Stimulated activated CD8-positive, alpha-beta memory T cell treated with anti-CD3 and anti-CD28 coated beads, Interleukin-7, amount 100 ng/mL, for 4 hours (primary cell): ENCODE measurements around the gene MGLL.

ENCODE experiments used
- DNase-seq, 2 donors: peaks; one replicate each; pipeline ENCODE4 v3.0.0-alpha.2; 2020; ENCODE audit warnings: low read depth in 2 of 2

MGLL gene

DNA sequence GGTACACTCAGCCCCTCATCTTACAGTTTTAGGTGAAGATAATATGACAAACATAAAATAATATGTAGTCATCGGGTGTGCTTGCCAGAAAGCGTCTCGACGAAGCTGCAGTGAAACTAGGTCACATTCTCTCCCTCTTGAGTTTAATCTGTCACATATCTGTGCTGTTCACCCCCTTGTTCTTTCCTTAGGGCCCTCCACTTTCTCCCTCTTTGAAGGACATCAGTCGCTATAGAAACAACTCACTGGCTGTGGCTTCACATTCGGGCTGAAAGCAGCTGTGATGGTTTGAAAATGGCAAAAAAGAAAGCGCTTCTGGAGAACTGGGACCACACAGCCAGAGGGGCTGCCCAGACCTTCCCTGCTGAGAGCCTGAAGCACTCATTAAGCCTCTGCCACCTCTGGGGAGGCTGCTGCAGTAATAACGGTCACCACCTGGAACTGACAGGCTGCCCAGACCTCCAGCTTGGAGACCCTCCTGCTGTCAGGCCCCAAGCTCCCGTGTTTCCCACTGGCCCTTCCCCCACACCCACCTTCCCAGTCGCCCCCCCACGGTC lies 99.2 kb downstream of the MGLL start:
- no peak for DNase-seq

DNA sequence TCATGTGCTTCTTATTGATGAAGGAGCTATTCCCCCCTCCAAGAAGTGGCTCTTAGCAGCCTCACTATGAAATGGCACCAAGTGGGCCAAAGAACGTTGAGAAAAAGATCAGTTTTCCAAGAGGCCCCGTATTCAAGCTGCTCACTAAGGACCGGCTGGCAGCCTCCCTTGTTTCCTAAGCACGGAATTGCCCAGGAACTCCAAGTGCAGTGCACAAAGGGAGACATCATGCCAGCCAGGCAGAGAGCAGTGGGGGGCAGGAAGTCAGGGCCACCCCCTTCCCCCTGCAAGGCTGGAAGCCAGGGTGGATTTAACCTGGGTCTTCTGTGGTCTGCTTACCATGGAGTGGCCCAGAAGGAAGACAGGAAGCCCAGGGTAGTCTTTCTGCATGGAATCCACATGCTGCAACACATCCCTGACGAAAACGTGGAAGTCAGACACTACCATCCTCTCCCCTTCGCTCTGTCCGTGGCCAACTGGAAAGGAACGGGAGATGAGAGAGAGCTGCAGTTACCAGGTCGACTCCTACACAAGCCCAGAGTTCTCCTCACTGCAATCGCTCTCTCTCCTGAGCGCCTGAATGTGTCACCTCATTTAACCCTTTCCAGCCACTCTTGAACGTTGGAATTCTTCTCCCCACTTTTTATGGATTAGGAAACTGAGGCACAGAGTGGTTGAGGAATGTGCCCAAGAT lies 100.1 kb downstream of the MGLL start:
- no peak for DNase-seq

DNA sequence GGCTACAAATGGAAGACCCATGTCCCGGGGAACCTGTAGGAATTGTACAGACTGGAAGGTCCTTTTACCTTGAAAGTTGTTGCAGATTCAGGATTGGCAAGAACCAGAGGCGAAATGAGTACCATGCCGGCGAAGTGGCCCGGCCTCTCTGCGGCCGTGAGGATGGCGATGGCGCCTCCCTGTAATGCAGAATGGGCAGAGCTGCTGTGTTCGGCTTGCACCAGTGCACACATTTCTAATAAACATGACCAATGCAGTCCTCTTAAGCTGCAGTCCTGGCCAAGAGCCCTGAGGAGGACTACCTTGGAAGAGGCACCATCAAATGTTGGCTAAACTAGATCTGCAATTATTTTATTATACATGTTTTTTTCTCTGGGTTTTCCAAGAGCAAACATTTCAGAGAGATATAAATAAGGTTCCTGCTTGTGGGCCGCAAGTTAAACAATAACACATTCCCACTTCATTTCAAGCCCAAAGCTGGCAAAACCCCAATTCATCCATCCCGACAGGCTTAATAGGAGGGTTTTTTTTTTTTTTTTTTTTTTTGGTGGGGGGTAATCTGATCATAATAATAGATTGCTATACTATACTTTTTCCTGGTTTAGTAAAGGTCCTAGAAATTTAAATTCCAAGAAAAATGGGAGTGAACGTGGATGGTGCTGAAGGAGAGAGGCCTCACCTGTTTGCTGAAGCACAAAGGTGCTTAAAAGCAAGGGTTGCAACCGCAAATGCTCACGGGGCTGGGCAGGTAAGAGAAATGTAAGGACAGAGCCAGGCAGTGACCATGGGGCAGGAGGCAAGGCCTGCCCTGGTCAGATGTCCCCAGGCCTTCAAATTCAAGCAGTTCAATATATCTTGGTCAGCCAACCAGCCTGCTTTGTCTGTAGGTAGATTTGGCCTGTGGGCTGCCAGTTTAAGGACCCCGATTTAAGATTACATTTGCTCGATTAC lies 101.1 kb downstream of the MGLL start:
- DNase-seq, result no peak

DNA sequence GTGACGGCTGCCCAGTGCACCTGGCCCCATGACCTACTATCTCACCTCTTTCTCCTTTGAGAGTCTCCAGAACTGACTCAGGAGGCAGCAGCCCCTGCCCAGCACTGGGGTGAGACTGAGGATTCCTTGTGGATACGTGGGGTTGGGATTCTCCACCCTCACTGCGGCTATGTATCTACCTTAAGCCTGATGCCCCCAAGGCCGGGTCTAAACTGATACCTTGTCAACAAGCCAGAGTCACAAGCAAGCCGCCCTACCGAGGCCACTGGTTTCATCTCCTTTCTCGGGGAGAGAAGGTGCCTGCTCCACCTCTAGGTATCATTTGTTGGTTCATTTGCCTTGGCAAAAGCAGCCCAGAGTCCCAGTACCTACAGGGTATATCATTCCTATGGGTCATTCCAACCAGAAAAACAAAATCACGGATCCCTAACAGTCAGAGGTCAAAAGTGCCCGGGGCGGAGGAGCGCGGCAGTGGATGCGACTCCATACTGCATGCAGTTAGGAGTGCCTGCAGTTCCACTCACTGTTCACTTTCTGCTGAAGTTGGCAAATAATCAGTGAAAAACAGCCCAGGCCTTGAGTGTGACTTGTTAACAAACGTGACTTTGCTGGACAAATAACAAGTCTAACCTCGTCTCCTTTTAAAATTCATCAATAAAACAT lies 102.0 kb downstream of the MGLL start:
- DNase-seq, result no peak

DNA sequence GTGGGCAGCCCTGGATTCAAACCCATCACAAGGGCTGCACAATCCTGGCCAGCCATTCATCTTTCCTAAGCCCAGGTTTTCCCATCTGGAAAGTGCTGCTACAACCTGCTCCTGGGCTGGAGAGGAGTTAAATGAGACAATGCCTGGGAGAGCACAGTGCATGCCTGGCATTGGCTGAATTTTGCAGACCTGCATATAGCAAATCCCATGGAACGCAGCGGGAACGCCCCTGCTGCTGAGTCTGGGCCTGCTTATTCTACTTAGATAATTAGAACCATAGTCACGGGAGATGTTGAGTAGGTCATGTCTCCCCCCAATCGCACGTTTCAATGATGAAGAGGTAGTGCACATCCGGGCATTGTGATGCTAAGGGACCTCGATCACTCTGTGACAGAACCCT lies 102.9 kb downstream of the MGLL start:
- no peak for DNase-seq

DNA sequence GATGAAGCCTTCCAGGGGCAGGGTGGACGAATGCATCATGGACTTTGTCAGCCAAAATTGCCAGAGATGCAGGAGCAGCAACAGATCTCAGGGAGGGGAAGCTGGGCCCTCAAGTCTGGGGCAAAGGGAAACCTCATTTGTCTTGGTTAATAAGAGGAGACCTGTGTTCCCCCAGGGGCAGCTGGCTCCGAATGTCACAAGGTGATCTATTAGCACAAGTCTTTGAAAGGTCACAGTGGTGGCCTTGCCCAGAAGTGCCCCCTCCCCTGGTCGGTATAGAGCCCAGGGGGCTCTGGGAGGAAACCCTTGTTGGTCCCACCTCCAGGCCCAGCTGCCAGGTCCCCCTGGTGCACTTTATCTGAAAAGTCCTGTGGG lies 103.4 kb downstream of the MGLL start:
- DNase-seq, result no peak

DNA sequence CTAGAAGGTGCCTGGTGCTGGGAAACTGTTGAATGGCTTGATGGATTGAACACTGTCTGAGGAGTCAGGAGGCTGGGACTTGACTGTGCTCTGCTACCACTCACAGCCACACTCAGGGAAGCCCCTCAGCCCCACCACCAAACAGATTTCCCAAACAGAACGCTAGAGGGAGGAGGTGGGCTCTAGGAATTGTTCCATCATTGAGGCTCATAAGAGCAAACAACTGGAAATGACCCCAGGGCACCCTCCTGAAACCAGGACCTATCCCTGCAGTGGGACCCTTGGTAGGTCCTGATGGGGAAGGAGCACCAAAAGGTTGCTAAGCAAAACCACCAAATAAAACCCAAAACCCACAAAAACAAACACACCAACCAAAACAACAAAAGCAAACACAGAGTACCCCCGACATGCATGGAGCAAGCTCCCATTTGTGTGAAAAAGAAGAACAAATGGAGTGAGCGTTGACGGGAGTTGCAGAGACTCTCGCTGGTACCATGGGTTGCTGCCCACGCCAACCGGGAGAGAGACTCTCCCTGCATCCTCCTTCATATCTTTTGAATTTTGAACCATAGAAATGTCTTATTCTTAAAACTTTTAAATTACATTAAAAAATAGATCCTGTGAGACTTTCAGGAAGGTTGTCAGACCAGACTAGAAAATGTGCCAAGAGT lies 103.9 kb downstream of the MGLL start:
- no peak for DNase-seq

DNA sequence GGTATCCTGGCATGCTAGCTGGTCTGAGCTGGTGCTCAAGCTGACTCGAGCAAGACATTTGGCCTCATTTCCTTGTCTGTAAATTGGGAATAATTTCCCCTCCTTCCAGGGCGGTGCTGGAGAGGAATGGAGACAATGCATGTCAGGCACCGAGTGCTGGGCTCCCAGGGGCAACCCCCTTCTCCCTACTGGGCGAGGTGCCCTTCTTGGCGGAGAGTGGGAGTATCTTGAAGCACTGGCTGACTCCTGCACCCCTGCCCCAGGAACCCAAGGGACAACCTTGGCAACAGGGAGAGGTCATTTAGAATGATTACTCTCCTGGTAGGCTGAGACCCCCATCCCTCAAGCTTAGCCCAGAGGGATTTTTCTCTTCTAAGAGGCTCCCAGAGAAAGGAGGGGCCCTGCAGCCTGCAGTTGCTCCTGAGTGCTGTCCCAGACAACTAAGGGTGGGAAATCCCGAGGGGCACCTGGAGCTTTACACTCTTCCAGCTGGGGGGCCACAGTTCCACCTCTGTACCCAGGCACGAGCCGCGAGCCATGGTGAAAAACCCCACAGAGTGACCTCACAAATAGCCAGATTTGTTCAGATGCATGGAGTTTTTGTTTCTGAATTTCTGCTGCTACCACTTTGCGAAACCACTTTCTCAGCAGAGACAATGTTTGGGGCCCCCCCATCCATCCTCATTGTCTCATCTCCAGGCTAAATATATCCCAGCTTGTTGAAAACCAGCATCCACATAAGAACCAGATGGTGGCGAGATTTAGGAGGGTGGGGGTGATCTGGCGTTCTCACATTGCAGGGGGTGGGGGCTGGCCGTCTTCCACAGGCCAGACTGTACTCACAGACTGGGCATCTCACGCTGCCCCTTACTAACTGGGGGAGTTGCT lies 104.7 kb downstream of the MGLL start:
- DNase-seq, result no peak

DNA sequence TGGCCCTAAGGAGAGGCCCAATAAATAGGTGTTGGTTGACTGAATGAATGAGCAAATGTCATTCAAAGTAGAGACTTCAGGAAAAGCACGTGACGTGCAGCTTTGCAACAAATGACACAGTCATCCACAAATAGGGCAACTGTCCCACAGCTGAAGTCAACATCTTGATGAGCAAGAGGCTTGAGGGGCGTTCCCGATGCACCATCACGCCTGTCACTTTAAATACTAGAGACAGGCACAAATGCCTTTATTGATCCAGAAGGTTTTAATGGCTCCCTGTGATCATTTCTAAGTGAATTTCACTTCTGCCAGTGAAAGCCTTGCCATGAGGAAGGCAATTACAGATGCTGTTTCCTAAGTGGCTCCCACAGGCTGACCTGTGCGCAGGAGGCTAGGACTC lies 105.9 kb downstream of the MGLL start:
- DNase-seq, result no peak

DNA sequence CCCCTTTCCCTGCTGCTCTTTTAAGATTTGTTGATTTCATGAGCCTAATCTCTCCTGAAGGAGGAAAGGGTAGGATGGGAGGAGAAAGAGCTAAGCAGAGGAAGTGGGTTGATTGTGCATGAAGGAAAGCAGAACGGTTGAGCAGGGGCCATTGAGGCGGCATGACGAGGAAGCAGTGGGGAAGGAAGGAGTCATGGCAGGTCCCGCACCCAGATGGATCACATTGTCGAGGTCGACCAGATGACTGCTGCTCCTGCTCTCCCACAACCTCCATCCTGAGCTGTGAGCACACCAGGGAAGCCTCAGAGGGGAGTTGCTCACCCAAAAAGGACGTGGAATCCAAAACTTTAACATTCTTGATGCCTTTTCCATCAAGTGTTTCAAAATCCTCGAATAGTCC lies 106.8 kb downstream of the MGLL start:
- DNase-seq, result no peak

DNA sequence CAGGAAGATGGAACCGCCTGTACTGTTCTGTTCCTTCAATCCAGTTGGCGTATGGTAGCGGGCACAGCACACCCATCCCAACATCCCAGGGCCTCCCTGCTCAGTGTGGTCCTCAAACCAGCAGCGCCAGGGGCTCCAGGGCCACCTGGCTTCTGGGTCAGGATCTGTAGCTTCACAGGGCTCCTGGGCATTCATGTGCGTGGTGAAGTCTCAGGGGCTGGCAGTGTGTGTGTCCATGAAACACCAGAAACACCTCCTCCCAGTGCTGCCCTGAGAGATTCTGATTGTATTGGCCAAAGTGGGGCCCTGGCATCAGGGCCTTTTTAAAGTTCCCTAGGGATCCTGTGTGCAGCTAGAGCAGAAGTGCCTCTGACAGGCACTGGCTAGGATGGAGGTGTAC lies 107.4 kb downstream of the MGLL start:
- DNase-seq, result no peak

DNA sequence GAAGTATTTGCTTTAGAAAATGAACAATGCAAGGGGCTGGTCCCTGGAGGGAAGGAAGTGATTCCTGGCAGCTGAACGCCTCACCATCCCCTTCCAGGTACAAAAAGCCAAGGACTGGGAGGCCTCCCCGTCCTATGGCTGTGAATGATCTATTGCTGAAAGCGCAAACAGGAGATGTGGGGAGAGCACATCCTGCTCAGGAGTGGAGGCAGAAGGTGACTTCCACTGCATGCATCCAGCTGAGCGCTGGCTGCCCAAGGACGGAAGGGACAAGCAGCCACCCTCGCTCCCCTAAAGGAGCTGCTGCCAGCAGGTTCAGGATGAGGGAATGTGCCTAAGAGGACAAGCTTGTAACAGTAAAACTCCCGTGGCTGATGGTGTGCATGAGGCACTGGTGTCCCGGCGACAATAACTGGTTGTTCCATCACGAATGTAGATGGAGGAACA lies 108.2 kb downstream of the MGLL start:
- no peak for DNase-seq

DNA sequence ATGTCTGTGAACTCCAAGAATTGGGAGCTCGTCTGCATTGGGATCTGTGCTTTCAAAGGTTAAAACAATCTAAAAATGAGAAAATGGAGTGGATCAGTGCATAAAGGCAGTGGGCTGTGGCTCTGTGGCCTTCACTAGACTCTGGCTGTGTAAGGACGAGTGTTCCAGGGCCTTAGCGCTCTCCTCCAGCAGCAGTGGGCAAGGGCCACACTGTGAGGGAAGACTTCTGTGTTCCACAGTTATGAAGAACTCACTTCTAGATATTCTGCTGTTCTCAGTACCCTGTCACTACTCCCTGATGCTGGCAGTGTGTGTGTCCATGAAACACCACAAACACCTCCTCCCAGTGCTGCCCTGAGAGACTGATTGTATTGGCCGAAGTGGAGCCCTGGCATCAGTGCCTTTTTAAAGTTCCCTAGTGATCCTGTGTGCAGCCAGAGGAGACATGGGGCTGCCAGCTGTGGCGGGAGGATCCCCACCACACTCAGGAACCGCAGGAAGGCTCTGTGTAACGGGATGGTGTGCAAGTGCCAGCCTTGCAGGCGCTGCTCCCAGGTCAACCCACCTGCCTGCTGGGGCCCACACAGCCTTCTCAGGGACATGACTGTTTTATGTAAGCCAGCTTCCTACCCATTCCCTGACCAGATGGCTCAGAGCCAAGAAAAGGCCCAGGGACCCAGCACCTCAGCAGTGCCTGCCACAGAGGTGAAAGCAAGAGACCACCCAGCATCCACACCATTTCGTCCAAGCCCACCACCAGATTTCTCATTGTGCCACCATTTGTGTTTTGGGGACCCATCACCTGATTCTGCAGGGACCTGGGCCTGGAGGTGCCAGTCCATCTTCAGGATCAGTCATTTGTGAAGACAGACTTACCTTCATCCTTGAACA lies 109.2 kb downstream of the MGLL start:
- no peak for DNase-seq

DNA sequence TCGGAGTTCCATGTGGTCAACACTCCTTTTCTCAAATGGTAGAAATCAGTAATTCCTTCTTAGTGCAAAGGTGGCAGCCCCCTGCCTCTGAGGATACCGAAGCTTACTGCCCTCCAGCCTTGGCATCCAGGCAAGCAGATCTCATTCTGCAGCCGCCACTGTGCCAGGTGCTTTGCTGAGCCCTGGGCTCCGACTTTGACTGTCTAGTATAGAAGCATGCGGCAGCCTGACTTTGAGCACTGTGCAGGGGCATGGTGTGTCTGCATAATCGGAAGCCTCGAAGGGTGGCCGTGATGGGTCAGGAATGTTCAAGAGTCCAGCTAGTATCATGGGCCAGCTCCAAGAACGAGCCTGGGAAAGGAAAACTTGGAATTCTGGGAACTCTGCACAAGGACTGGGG lies 109.9 kb downstream of the MGLL start:
- no peak for DNase-seq

DNA sequence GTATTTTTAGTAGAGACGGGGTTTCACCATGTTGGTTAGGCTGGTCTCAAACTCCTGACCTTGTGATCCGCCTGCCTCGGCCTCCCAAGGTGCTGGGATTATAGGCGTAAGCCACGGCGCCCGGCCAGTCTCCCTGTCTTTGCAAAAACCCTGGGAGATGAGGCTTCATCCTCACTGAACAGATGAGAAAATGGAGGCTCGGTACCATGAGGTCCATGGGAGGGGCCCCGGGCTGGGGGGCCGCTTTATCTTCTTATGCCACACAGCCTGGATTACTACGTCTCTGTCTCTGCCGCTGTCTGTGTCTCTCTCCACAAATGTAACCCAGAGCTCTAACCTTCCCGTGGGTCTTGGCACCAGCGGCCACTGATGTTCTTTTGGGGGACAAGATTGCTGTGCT lies 110.4 kb downstream of the MGLL start:
- no peak for DNase-seq

DNA sequence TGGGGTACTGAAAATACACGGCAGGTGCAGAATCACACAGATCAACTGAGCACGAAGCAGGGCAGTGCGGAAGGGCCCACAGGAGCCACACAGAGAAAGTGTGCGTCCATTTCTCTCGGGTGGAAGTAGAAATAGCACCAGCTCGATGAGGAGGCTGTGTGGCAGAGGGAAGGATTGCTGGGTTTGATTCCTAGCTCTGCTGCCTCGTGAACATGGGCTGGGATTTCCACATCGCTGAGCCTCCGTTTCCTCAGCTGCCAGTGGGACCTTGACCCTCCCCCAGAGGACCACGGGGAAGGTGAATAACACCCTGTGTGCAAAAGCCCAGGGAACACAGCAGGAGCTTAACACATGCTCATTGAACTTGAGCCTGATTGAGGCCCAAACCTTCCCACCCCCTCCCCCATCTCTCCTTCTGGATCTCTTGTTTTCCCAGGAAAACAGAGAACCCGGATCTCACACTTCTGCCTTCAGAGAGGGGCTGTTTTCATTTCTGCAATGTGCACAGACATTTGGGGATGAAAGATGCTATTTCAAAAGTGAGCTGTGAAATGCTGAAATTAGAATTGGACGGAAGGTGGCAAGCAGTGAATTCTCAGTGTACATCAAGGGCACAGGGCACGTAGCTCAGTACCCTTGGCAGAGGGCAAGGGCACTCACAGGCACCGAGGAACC lies 111.2 kb downstream of the MGLL start:
- DNase-seq, result no peak

DNA sequence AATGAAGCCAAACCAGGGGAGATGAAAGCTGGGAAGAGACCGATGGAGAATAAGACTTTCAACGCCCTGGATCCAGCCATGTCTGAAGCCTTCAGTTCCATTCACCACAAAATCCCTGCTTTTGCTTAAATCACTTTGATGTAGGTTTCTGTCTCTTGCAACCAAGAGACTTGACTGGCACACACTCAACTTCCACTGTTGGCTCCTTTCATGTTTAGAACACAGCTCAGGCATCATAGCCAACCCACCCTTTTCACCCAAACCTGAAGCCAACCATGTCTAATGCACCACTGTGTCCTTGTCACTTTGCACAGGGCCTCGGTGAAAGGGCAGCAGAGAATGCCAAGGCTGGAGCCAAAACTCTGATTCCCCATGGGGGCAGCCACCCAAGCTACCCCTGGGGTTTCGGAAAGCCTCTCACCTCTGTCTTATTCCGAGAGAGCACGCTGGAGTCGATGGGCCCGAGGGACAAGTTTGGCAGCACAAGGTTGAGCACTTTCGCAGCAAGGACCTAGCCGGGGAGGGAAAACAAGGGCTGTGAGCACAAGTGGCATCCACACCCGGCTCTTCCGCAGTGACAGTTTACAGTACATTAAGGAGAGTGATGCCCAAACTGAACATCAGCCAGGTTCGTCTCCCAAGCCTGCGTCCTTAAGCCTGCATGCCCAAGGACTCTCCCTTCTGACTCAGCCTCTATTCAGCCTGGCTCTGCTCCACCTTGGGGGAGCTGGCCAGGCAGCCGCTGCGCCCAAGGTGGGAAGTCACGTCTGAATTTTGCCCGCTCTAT lies 112.0 kb downstream of the MGLL start:
- DNase-seq, result no peak

DNA sequence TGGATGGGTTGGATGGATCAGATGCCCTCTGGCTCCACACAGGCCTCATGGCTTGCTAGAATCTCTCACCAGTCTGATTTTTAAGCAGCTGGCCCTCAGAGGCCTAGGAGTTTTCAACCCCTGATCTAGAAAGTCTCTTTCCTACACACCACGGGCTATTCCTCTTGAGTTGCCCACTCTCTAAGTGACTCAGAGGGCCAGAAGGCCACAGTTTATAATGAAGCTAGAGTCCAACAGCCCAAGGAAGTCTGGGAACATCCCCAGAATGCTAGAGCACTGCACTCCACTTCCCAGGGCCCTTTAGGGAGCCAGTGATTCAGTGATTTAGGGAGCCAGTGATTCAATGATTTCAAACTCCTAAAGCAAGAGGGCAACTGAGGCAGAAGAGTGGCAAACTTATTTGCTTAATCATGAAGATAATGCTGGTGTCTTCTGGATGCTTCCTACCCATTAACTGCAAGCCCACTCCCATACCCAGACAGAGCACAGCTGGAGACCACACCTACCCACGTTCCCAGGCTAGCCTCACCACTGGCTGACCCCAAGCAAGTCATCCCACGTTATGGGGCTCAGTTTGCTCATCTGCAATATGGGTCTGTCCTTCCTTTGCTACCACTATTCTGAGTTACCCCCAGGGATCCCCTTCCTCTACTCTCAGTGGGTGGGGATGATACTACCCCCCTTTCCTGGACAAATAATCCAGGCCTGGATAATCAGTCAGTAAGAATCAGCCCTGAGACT lies 112.8 kb downstream of the MGLL start:
- no peak for DNase-seq
